MCF 10A (cell line): Measurements from ENCODE around the gene TMEM151A. TPM values are rescaled to one million over a fixed set of nuclear protein-coding genes. Genes with fewer than 3 reads are reported as not detected.
A peak's percentile ranks its signal among the peaks of the same experiment; 100 is the strongest.

ENCODE experiments used
- BruUV-seq: library from RNA; stranded (reverse); fragments of 400-500 nt; replicated peaks from 2 replicates; lab custom pipeline; 2021; lab: Mats Ljungman, UMichigan
- CTCF ChIA-PET: fragments of 300-600 bp; sonication (Branson Sonifier 250); formaldehyde crosslinking; extraction: SDS; loops from one replicate; lab custom pipeline; 2021; ENCODE audit warnings: antibody characterized with exemption, inconsistent platforms; lab: Yijun Ruan, JAX
- POLR2A ChIA-PET: fragments of 300-600, 350-650 bp; sonication (Branson Sonifier 250); formaldehyde crosslinking; extraction: SDS; loops from one replicate; lab custom pipeline; 2020; ENCODE audit warnings: antibody characterized with exemption, inconsistent platforms; lab: Yijun Ruan, JAX
- DNase-seq: peaks from one replicate; pipeline ENCODE4 v3.0.0-alpha.2; 2018; ENCODE audit not compliant: unreplicated experiment
- H3K27ac Mint-ChIP-seq: one replicate; pipeline ENCODE4 v1.8.0; 2022; ENCODE audit warnings: mild to moderate bottlenecking, low read depth, mixed read lengths; ENCODE audit not compliant: unreplicated experiment
- H3K27me3 Mint-ChIP-seq: one replicate; pipeline ENCODE4 v1.8.0; 2022; ENCODE audit warnings: mixed read lengths; ENCODE audit not compliant: insufficient read depth, unreplicated experiment
- H3K36me3 Mint-ChIP-seq: one replicate; pipeline ENCODE4 v1.8.0; 2022; ENCODE audit warnings: mild to moderate bottlenecking, moderate library complexity, mixed read lengths; ENCODE audit not compliant: insufficient read depth, unreplicated experiment
- H3K4me1 Mint-ChIP-seq: one replicate; pipeline ENCODE4 v1.8.0; 2022; ENCODE audit warnings: mixed read lengths; ENCODE audit not compliant: insufficient read depth, unreplicated experiment
- H3K4me3 Mint-ChIP-seq: one replicate; pipeline ENCODE4 v1.8.0; 2022; ENCODE audit warnings: mild to moderate bottlenecking, moderate library complexity, mixed read lengths; ENCODE audit not compliant: unreplicated experiment
- H3K9me3 Mint-ChIP-seq: one replicate; pipeline ENCODE4 v1.8.0; 2022; ENCODE audit warnings: mixed read lengths; ENCODE audit not compliant: unreplicated experiment
- CTCF ChIP-seq: fragments of 200-600 bp; IDR thresholded peaks from one replicate; pipeline ENCODE4 v1.8.0; 2022; ENCODE audit warnings: antibody characterized with exemption, mild to moderate bottlenecking; ENCODE audit not compliant: unreplicated experiment
- intact Hi-C: fragments of 100-400 bp; cut with micrococcal nuclease; formaldehyde crosslinking; loops from 2 replicates; pipeline ENCODE4 v1.14.1; 2022
- total RNA-seq: library from RNA; stranded (reverse); gene quantifications from 2 replicates; pipeline ENCODE4 v1.2.3, GENCODE V29; 2022

The TMEM151A gene
- total RNA-seq, 1 experiment from 2014 or later = not detected

- no TSS peak for BruUV-seq
- Mint-ChIP-seq H3K4me1 (peaks cover 7% of the 10 kb centered on the region), H3K36me3 (peaks cover 10% of the 10 kb centered on the region), H3K27ac (no peak overlapping the region), H3K9me3 (no peaks in the 10 kb centered on the region), H3K4me3 (peak overlapping the region; percentile 90), H3K27me3 (peaks cover 3% of the 10 kb centered on the region)
- TF ChIP-seq CTCF = no peak
- POLR2A ChIA-PET = interaction anchor here (0.6 to 4.6 kb wide), 4 partner anchors 19 to 950 kb away, joined by 3 to 27 read pairs (median 4); partner anchors contain the start of genes BRMS1, RAB1B and RIN1
- intact Hi-C loops = no loop called here
- DNase-seq = no peak
- CTCF ChIA-PET = interaction anchor here (0.7 to 1.7 kb wide), 3 partner anchors 13 to 65 kb away, joined by 4 to 7 read pairs (median 5); no protein-coding TSS in a partner anchor
Observed at GRCh38 chr11:66287211-66287888, 4.3 kb upstream of the TMEM151A start.

GRCh38 chr11:66287889-66288670 is 3.6 kb upstream of the TMEM151A start:
- TF ChIP-seq CTCF = no peak
- Mint-ChIP-seq H3K27me3 (peaks cover 10% of the 10 kb centered on the region), H3K4me3 (peak overlapping the region; percentile 90), H3K27ac (peak overlapping the region; percentile 95), H3K9me3 (no peaks in the 10 kb centered on the region), H3K4me1 (peaks cover 12% of the 10 kb centered on the region), H3K36me3 (peaks cover 7% of the 10 kb centered on the region)
- ChIA-PET CTCF (interaction anchor here (0.6 to 1.7 kb wide), 5 partner anchors 13 to 297 kb away, joined by 3 to 7 read pairs (median 4); no protein-coding TSS in a partner anchor), POLR2A (interaction anchor here (0.7 to 4.6 kb wide), 17 partner anchors 8 to 151 kb away, joined by 3 to 27 read pairs (median 6); partner anchors contain the start of genes B4GAT1, BRMS1, MRPL11 and RAB1B)
- BruUV-seq = TSS peak; percentile 41
- DNase-seq = no peak
- intact Hi-C loops = loop anchor here (2.0 kb wide), 1 partner anchor 25 kb away; no protein-coding TSS in a partner anchor

- H3K36me3 Mint-ChIP-seq = peaks cover 7% of the 10 kb centered on the region
- no peaks in the 10 kb centered on the region for H3K9me3 Mint-ChIP-seq
- DNase-seq = peak; percentile 99
- no peak for TF ChIP-seq CTCF
- H3K4me1 Mint-ChIP-seq = peaks cover 12% of the 10 kb centered on the region
- intact Hi-C loops = loop anchor here (1.0 to 2.0 kb wide), 2 partner anchors 21 to 24 kb away; partner anchors contain the start of gene RAB1B
- H3K4me3 Mint-ChIP-seq = peak within 1 kb of the TSS; percentile 90
- ChIA-PET POLR2A (interaction anchor here (0.6 to 4.6 kb wide), 37 partner anchors 9 to 1913 kb away, joined by 3 to 27 read pairs (median 4); partner anchors contain the start of genes B4GAT1, BRMS1, CD248 and DPP3), CTCF (interaction anchor here (0.5 to 1.7 kb wide), 7 partner anchors 22 to 296 kb away, joined by 3 to 7 read pairs (median 3); no protein-coding TSS in a partner anchor)
- peaks cover 13% of the 10 kb centered on the region for H3K27me3 Mint-ChIP-seq
- H3K27ac Mint-ChIP-seq = peak within 1 kb of the TSS; percentile 95
- BruUV-seq = no TSS peak
Observed at GRCh38 chr11:66288671-66289547, 2.8 kb upstream of the TMEM151A start, which contains the start of gene YIF1A. YIF1A (minus strand) TSS chr11:66289143; CDS start chr11:66288985, 158 bp downstream.
